RPMI7951 (cell line): ENCODE measurements around the gene MYL6B. TPM values are rescaled to one million over a fixed set of nuclear protein-coding genes. Genes with fewer than 3 reads are reported as not detected.
"Not testable (repeated sequence)": the region's sequence is repeated elsewhere in the genome, so short reads cannot be mapped to it uniquely, and the experiment has no call there.

Source experiments
- DNase-seq: peaks from one replicate; pipeline ENCODE4 v3.0.0-alpha.2; 2012; ENCODE audit warnings: low read depth
- total RNA-seq: library from RNA; depleted of rRNA; stranded (reverse); fragments of >200 nt; shearing (Covaris generic); gene quantifications from 2 replicates; pipeline ENCODE4 v1.2.3, GENCODE V29; 2014; rRNA removed

Gene MYL6B
- 62.7 and 64.5 TPM in 2 replicates for total RNA-seq

DNA sequence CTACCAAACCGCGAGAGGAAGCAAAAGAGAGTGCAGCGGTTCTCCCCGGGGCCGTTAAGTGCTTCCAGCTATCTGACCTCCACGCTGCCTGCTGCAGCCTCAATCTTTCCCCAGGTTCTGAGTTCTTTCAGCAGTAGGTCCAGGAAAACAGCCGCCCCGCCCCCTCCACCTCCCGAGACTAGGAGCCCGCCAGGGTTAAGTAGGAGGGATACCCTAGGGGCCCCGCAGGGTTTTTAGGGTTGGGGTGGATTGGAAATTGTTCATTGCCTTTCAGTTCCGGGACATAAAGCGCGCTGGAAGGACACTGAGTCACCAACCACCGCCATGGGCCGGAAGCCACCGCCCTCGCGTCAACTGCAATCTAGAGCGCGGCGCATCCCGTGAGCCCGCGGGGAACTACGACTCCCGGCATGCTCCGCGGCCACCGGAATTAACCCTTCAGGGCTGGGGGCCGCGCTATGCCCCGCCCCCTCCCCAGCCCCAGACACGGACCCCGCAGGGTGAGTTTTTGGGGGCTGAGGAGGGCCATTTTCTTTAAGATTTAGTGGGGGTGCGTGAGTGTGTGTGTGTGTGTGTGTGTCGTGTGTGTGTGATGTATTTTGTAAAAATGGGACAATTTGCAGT, at the start of gene MYL6B:
Gene MYL6B, plus strand, starts transcription at position 456 of the 624 bp plus-strand sequence. CDS start 1,332 bp downstream, outside the sequence.
- peak; percentile 89 for DNase-seq

DNA sequence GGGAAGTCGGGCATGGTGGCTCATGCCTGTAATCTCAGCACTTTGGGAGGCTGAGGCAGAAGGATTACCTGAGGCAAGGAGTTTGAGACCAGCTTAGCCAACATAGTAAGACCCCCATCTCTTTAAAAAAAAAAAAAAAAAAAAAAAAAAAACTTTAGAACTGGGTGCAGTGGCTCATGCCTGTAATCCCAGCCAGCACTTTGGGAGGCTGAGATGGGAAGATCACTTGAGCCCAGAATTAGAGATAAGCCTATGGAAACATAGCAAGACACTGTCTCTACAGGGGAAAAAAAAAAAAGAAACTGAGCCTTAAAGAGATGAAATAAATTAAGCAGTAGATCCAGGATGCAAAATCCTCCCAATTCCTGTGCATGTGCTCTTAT, 49.7 kb upstream of the MYL6B start:
- no peak for DNase-seq

DNA sequence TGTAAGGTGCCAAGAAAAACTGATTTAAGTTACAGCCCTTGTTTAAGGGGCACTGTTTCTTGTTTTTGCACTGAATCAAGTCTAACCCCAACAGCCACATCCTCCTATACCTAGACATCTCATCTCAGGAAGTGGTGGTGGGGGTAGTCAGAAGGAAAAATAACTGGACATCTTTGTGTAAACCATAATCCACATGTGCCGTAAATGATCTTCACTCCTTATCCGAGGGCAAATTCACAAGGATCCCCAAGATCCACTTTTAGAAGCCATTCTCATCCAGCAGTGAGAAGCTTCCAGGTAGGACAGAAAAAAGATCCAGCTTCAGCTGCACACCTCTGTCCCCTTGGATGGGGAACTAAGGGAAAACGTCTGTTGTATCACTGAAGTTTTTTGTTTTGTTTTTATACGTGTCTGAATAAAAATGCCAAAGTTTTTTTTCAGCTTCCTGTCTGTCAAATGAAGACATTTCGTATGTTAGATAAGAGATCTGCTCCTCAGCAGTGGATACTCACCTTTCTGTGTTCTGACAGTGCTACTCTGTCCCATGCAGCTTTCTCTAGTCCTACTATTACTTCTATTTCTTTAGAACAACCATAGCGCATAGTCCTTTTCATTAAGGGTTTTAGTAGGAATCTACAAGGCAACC, 49.2 kb upstream of the MYL6B start:
- no peak for DNase-seq

DNA sequence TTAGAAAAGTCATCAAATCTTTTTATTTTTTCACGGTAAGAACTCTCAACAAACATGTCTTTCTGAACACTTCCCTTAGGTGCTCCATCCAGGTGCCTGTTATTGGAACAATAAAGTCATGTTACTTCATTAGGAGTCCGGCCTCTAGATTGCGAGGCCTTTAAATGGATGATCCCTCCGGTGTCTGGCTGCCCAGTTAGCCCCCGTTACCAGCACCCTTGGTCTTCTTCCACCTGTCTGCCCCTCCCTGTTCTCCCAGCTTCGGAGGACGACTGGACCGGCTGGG, 48.6 kb upstream of the MYL6B start:
- no peak for DNase-seq

DNA sequence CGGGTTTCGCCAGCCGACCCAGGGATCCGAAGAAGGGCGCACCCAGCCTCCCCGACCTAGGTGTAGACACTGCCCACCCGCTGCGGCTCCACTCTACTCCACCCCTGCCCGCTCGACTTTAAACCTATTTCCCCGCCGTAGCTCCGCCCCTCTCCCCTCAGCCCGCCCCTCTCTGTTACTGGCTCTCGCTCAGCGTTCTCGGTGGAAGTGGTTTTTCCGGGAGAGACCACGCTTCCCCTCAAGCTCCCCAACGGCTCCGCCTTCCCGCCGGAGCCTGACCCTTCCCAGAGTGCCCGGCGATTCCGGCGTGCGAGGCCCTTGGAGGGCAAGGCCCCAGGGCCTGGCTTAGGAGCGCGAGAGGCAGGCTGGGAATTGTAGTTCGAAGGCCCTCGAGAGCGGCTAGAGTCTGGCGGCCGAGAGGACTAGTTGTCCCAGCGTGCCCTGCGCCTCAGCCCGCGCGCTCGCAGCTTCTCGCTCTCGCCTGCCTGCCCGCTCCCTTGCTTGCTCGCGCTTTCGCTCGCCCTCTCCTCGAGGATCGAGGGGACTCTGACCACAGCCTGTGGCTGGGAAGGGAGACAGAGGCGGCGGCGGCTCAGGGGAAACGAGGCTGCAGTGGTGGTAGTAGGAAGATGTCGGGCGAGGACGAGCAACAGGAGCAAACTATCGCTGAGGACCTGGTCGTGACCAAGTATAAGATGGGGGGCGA, 48.1 kb upstream of the MYL6B start, which contains the start of gene PA2G4:
Gene PA2G4, plus strand, starts transcription at position 451 of the 706 bp plus-strand sequence. Its CDS starts 179 bp downstream, at position 630.
- peak; percentile 98 for DNase-seq

DNA sequence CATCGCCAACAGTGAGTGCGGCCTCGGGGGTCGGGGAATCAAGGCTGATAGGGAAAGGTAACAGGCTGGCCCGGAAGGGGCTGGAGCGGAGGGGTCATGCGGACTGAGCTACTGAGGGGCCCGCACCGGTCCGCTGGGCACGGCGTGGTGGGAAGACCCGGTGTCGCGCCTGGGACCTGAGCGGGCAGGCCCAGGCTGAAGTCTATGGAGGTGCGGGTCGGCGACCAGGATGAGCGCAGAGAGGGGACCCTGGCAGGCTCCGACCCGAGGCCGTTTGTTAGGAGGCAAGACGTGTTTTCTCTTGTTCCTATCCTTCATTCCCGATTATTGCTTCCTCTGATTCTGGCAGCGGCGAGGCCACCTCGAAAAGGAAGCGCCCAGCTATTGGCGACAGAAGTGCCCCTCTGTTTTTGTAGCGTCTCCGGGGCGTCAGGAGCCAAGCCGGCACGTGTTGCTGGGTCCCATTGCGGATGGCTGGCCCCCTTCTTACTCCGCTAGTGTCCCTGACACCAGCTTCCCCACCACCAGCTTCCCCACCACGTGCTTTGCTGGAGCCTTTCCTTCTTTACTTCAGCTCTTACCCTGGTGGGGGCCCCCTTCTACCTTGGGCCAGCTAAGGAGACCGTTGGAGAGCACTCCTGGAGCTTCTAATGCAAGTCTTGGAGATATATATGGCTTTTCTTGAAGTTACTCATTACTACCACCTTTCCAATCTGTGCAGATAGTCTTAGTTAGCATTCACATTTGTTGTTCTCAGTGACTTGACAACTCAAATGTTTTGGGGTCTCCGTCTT, 47.4 kb upstream of the MYL6B start:
- peak; percentile 10 for DNase-seq

DNA sequence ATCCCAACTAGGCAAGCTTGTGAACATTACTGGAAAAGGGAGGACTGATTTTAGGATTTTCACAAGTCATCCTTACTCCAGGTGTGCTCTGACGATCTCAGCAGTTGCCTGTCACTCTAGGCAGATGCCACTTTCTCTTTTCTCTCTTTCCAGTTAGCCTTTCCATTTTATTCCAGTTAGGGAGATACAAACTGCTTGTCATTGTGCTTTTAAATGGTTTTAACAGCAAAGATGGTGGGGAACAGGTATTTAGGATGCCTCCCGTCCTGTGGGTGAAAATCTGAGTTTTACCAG, 46.8 kb upstream of the MYL6B start:
- DNase-seq, result no peak

DNA sequence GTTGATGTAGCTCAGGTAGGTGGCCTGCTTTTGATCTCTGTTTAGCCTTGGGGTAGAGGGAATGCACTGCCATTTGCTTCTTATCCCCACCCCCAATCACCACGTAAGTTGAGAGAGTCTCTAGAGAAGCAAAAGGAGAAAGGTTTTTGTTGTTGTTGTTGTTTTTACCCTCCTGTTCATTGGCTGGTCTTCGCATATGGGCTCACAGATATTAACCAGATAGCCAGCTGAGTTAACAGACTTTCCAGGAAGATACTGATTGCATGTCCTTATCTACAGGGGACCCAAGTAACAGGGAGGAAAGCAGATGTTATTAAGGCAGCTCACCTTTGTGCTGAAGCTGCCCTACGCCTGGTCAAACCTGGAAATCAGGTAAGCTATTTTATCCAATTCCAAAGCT, 45.1 kb upstream of the MYL6B start:
- DNase-seq, result no peak

DNA sequence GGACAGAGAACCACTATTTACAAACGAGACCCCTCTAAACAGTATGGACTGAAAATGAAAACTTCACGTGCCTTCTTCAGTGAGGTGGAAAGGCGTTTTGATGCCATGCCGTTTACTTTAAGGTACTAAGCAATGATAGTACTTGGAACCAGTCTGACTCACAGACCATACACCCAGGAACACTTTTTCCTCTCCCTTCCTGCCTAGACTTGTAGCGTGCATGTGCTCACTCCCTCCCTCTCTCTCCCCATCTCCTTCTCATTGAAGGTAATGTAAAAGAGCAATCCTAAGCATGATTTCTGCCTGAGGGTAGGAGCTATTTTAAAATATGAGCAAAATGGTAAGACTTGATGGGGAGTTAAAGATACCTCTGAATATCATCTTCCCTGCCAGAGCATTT, 41.8 kb upstream of the MYL6B start:
- DNase-seq, result no peak

DNA sequence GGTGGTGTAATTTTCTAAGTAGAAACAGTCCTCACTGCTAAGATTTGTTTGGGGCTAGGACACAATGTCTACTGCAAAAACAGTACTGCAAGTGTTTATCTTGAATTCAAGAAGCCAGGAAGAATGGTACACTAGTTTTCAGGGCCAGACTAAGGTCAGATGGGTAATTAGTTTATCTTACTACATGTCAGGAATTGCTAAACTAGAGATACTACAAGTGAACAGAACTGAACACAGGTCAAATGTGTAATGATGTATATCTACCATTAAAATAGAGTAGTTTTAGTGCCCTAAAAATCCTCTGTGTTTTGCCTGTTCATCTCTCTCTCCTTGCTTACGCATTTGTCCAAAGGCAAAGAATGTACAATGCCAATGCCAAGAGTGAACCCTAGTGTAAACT, 38.3 kb upstream of the MYL6B start:
- no peak for DNase-seq

DNA sequence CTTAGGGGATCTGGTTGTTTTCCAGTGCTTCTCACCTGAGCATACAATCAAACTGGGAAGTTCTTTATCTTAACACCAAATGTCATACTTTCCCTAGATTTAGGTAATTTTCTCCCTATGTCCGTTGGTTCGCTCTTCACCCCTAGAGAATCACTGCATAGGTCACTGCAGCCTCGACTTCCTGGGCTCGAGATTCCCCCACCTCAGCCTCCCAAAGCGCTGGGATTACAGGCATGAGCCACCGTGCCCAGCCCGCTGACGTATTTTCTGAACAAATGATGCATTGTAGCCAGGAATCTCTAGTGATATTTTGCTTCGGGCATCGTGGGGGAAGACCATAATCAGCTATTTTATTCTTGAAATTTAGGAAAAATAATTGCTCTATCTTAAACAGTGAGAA, 37.1 kb upstream of the MYL6B start:
- peak; percentile 44 for DNase-seq

DNA sequence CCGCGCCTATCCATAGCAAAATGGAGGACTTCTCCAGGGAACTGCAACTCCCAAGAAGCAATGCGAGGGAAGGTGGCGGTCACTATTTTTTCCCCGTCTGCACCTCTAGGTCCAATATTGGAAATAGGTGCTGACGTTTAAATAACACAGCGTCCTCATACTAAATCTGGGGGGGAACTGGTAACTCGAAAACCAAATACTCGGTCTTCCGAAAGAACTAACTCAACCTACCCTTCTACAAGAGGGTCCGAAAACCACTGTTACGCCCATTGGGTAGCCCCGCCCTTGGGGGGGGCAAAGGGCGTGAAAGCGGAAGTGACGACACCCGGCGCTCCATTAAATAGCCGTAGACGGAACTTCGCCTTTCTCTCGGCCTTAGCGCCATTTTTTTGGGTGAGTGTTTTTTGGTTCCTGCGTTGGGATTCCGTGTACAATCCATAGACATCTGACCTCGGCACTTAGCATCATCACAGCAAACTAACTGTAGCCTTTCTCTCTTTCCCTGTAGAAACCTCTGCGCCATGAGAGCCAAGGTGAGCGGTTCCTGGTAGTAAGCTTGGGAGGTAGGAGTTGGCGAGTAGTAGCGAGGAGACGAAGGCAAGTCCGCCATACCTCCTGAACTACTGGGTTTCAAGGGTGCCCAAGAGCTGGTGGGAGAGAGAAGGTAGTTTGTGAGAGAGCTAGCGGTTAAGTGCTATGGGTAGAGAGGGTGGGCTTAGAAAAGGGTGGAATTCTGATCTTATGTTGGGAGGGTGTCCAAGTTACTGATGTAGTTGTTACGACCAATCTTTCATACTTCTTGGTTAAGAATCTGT, 35.9 kb upstream of the MYL6B start, which contains the start of gene RPL41:
Gene RPL41, plus strand, starts transcription at position 367 of the 815 bp plus-strand sequence.
- peak; percentile 90 for DNase-seq

DNA sequence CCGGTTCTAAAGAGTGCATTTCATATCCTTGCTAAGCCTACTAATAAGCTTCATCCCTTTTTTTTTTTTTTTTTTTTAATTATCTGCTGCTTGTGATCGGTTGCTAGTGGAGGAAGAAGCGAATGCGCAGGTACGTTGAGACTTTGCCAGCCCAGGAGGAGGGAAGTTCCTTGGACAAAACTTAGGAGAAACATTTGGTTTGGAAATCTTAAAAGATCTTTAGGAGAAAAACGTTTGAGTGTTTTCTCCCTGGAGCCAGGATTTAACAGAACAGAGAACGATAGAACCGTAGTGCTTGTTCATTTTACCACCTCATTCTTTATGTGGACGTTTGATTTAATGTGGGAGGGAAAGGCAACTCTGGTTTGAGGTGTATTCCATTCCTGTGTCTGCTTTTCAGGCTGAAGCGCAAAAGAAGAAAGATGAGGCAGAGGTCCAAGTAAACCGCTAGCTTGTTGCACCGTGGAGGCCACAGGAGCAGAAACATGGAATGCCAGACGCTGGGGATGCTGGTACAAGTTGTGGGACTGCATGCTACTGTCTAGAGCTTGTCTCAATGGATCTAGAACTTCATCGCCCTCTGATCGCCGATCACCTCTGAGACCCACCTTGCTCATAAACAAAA, 35.2 kb upstream of the MYL6B start:
- DNase-seq, result not testable (repeated sequence)

DNA sequence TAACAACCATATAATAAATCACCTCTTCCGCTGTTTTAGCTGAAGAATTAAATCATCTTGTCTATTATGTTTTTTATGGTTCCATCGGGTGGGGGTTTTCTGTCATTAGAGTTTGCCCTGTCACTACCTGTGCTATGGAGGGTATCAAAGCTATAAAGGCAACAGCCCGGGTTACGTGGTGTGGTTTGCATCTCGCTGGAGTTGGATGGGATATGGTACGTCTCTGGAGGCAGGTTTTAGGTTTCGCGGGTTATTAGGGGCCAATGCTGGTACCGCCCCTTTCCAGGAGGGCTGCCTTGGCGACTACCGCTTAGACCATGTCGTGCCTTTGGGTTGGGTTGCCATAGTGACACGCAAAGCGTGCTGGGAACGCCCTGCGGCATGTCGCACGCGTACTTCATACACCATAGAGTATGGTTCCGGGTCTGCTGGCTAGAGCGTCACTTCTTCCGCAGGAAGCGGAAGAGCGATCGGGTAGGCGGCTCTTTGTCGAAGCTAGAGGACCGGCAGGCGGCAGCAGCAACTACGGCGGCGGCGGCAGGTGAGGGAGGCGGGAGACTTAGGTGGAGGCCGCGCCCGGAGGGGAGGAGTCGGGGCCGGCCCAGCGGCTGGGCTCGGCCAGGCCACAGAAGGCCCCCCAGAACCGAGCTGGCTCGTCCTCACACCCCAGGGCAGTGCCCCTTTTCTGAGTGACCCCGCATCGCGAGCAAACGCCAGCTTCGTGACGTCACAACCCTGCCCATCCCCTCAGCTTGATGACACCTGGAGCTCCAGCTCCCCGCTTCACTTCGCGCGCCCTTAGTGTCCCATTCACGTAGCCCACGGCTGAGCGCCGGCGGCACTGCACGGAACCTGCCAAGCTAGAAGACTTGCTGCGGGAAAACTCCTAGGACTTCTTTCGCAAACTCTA, 34.4 kb upstream of the MYL6B start, which contains the start of gene ZC3H10:
Gene ZC3H10, plus strand, starts transcription at position 489 of the 910 bp plus-strand sequence. CDS start 2,297 bp downstream, outside the sequence.
- DNase-seq, result peak; percentile 98

DNA sequence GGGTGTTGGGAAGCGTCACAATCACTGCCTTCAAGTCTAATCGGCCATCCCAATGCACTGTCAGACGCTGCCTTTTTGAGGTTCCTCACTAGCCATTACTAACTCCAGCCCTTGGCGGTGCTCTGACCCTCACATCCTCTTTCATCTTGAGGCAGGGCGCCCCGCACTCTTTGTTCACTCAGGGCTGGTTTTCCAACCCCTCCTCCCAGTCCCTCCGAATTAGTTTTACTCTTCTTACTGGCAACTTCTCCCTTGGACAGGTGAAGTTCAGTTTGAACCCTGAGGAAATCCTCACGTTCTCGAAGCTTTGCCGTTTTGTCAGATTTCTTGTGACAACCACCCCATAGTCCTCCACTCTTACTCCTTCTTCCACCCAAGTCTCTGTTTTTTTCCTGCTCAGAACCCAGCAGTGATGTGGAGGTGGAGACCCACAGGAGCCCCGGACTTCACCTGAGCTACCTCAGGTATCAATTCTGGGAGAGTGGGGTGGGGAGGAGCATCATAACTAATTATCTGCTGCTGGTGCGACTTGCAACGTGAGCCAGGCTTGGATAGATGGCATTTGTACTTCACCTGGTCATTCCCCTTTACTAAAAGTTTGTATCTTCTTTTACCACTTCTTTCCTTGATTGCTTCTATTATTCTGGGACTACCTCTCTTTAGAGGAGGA, 33.6 kb upstream of the MYL6B start:
- no peak for DNase-seq

DNA sequence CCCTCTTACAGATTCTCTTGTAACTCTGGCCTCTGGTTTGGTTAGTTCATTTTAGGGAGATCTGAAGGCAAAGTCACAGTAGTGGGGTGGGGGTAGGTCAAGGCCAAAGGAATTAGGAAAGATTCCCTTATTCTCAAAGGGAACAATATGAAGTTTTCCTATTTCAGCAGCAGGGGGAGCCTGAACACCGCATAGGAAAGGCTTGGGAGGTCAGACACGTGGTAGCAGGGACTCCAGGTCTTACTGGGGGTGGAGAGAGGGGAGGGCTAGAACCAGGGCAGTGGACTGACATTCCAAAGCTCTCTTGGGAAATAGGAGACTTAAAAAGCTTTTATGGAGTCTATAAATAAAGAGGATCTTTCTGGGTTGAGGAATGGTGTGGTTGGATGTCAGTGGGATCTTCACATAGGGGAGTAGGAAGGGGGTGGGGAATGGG, 33.0 kb upstream of the MYL6B start:
- DNase-seq, result peak; percentile 83

DNA sequence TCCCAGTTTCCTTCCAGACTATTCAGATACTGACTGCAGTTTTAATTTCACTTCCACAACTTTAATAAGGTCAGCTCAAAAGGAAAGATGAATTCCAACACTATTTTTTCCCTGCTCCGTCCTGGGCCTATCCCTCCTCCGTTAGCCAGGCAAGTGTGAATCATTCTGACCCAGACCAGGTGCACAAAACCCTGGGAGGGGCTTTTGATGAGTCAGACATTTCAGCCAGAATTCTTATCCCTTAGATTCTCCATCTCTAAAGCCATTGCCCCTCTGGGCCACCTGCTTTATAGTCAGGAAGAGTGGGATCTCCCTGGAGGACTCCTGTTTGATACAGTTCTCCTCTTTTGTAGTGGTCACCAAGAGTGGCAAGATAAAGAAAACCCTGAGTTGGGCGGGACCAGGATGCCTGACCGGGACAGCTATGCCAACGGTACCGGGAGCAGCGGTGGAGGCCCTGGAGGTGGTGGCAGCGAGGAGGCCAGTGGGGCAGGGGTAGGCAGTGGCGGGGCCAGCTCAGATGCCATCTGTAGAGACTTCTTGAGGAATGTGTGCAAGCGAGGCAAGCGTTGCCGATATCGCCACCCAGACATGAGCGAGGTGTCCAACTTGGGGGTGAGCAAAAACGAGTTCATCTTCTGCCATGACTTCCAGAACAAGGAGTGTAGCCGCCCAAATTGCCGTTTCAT, 32.1 kb upstream of the MYL6B start:
- no peak for DNase-seq

DNA sequence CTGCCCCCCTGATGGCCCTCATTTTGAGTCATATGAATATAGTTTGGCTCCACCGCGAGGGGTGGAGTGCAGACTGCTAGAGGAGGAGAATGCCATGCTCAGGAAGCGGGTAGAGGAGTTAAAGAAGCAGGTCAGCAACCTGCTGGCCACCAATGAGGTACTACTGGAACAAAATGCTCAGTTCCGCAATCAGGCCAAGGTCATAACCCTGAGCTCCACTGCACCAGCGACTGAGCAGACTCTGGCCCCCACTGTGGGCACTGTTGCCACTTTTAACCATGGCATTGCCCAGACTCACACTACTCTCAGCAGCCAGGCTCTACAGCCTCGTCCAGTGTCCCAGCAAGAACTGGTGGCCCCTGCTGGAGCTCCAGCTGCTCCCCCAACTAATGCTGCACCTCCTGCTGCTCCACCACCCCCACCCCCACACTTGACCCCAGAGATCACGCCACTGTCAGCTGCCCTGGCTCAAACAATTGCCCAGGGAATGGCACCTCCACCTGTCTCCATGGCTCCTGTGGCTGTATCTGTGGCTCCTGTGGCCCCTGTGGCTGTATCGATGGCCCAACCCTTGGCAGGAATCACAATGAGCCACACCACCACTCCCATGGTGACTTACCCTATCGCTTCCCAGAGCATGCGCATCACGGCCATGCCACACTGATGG, 31.1 kb upstream of the MYL6B start:
- DNase-seq, result no peak
